H1 (cell line): ENCODE data around the gene ACTR5. TPM values are rescaled to one million over a fixed set of nuclear protein-coding genes. Genes with fewer than 3 reads are reported as not detected.

Source experiments
- BCL11A ChIP-seq, 2 experiments: IDR thresholded peaks; one replicate each; pipeline ENCODE4 v1.6.1; 2011; ENCODE audit warnings: low read depth in 2 of 2, low read length in 2 of 2, mild to moderate bottlenecking in 2 of 2
- CHD7 ChIP-seq: fragments of 300-600 bp; sonication (generic); IDR thresholded peaks from 2 replicates; pipeline ENCODE4 v1.7.1; 2012; ENCODE audit warnings: low read length, moderate library complexity, mild to moderate bottlenecking, inconsistent platforms; ENCODE audit not compliant: insufficient replicate concordance
- EP300 ChIP-seq, 2 experiments: IDR thresholded peaks; 1 replicate in 1 of 2; 2 replicates in 1 of 2; pipeline ENCODE4 v1.6.1; 2011 to 2012; ENCODE audit warnings: low read depth in 2 of 2, low read length in 2 of 2, mild to moderate bottlenecking in 2 of 2, borderline replicate concordance in 1 of 2, inconsistent platforms in 1 of 2, moderate library complexity in 1 of 2
- GABPA ChIP-seq: IDR thresholded peaks from 2 replicates; pipeline ENCODE4 v1.6.1; 2011; ENCODE audit warnings: mild to moderate bottlenecking, low read length, moderate library complexity, borderline replicate concordance; ENCODE audit not compliant: insufficient read depth
- PHF8 ChIP-seq: fragments of 200-600 bp; sonication (generic); conservative IDR thresholded peaks from 2 replicates; pipeline ENCODE4 v1.7.1; 2012; ENCODE audit warnings: low read depth, mild to moderate bottlenecking, inconsistent platforms, low read length, moderate library complexity
- RFX5 ChIP-seq: IDR thresholded peaks from 2 replicates; pipeline ENCODE4 v1.6.1; 2011; ENCODE audit warnings: low read depth, low read length, improper control_type of control experiment, borderline replicate concordance
- RXRA ChIP-seq: IDR thresholded peaks from 2 replicates; pipeline ENCODE4 v1.6.1; 2011; ENCODE audit warnings: low read depth, mild to moderate bottlenecking, low read length, moderate library complexity; ENCODE audit not compliant: insufficient read depth
- SP2 ChIP-seq: IDR thresholded peaks from 2 replicates; pipeline ENCODE4 v1.6.1; 2012; ENCODE audit warnings: mild to moderate bottlenecking, low read length, inconsistent platforms
- YY1 ChIP-seq: IDR thresholded peaks from 2 replicates; pipeline ENCODE4 v1.6.1; 2011; ENCODE audit warnings: low read depth, mild to moderate bottlenecking, low read length
- polyA plus RNA-seq, 7 experiments: library from polyadenylated mRNA; depleted of rRNA in 3 of 7; stranded (reverse) in 5 of 7; unstranded in 2 of 7; fragments of >200 nt in 5 of 7; fragments of 200-250 nt in 2 of 7; gene quantifications; 1 replicate in 5 of 7; 2 replicates in 1 of 7; 4 replicates in 1 of 7; pipeline versions ENCODE4 v1.2.1 to v1.2.3, GENCODE V29; 2011 to 2013; ENCODE audit warnings: missing spikeins in 2 of 7, mixed read lengths in 2 of 7
- total RNA-seq: library from RNA; stranded (reverse); fragmentation: NEBNext Ultra II Directional; extraction: Animal tissue kit (Norgen Biotek cat#: 25700); gene quantifications from 2 replicates; pipeline ENCODE4 v1.2.1, GENCODE V29; 2021

The ACTR5 gene
- total and polyA plus RNA-seq, 2 of the 8 experiments (the other 6 are each of a cell fraction or from before 2014, with no cell fraction given): 10.4 to 14.4 TPM

- TF ChIP-seq CHD7 (no peak), RXRA (no peak), BCL11A (IDR thresholded peaks at IDR 0.05; ENCODE audit: low read depth in 2 of 2, low read length in 2 of 2) (no peak), SP2 (no peak), PHF8 (no peak), EP300 (IDR thresholded peaks at IDR 0.05; ENCODE audit: borderline replicate concordance in 1 of 2, low read depth in 2 of 2, low read length in 2 of 2) (no peak), GABPA (0 out of 2 replicates have a peak, but pooled peaks have one; percentile 8), YY1 (peak; percentile 71; the same call in 1 of the 2 replicates), RFX5 (no peak)
Measured at GRCh38 chr20:38725931-38726803, 22.1 kb upstream of the ACTR5 start (continued).
